SIG-M5 treated with dmso at 0.1 percent for 504 hours (cell line): ENCODE measurements around the gene CDKL5.
"Not testable (repeated sequence)": the region's sequence is repeated elsewhere in the genome, so short reads cannot be mapped to it uniquely, and the experiment has no call there.

ENCODE experiments used
- DNase-seq: peaks from one replicate; lab custom pipeline; 2025; ENCODE audit not compliant: unreplicated experiment; lab: John Stamatoyannopoulos, UW

The CDKL5 gene

GRCh38 chrX:18573556-18573955 lies 148.1 kb downstream of the CDKL5 start:
- DNase-seq = no peak

- no peak for DNase-seq
Measured at GRCh38 chrX:18574591-18574990, 149.2 kb downstream of the CDKL5 start.

GRCh38 chrX:18575744-18576143 lies 150.3 kb downstream of the CDKL5 start:
- no peak for DNase-seq

GRCh38 chrX:18577400-18577799 lies 152.0 kb downstream of the CDKL5 start:
- DNase-seq = no peak

- DNase-seq = no peak
Measured at GRCh38 chrX:18578546-18578945, 153.1 kb downstream of the CDKL5 start.

GRCh38 chrX:18579495-18579894 lies 154.1 kb downstream of the CDKL5 start:
- DNase-seq = no peak

- DNase-seq = no peak
Measured at GRCh38 chrX:18582910-18583493, 157.6 kb downstream of the CDKL5 start.

GRCh38 chrX:18589292-18589691 lies 163.9 kb downstream of the CDKL5 start:
- not testable (repeated sequence) for DNase-seq

- no peak for DNase-seq
Measured at GRCh38 chrX:18591834-18592233, 166.4 kb downstream of the CDKL5 start.

- no peak for DNase-seq
Measured at GRCh38 chrX:18594079-18594478, 168.7 kb downstream of the CDKL5 start.

- DNase-seq = no peak
Measured at GRCh38 chrX:18596096-18596495, 170.7 kb downstream of the CDKL5 start.

GRCh38 chrX:18598413-18598812 lies 173.0 kb downstream of the CDKL5 start:
- DNase-seq = no peak

GRCh38 chrX:18607966-18608365 lies 182.6 kb downstream of the CDKL5 start:
- DNase-seq = no peak

GRCh38 chrX:18613930-18614639 lies 188.7 kb downstream of the CDKL5 start:
- DNase-seq = no peak

- DNase-seq = no peak
Measured at GRCh38 chrX:18616688-18617406, 191.4 kb downstream of the CDKL5 start.

GRCh38 chrX:18617407-18617750 lies 192.0 kb downstream of the CDKL5 start:
- no peak for DNase-seq

GRCh38 chrX:18619288-18619687 lies 193.9 kb downstream of the CDKL5 start:
- no peak for DNase-seq

GRCh38 chrX:18620349-18620748 lies 194.9 kb downstream of the CDKL5 start:
- DNase-seq = peak; percentile 4

GRCh38 chrX:18624599-18624998 lies 199.2 kb downstream of the CDKL5 start:
- no peak for DNase-seq

- DNase-seq = no peak
Measured at GRCh38 chrX:18630934-18631333, 205.5 kb downstream of the CDKL5 start.

GRCh38 chrX:18638398-18638797 lies 213.0 kb downstream of the CDKL5 start:
- no peak for DNase-seq

- no peak for DNase-seq
Measured at GRCh38 chrX:18639280-18639679, 213.9 kb downstream of the CDKL5 start.
